Sigmoid colon (tissue), 7 donors: ENCODE measurements around the gene PRKAG2. TPM values are rescaled to one million over a fixed set of nuclear protein-coding genes. Genes with fewer than 3 reads are reported as not detected.
A peak's percentile ranks its signal among the peaks of the same experiment; 100 is the strongest.
"Not testable (repeated sequence)": the region's sequence is repeated elsewhere in the genome, so short reads cannot be mapped to it uniquely, and the experiment has no call there.

Source experiments
- DNase-seq: peaks from one replicate; pipeline ENCODE4 v3.0.0-alpha.2; 2019
- H3K27ac ChIP-seq, 4 donors: fragments of 200-600 bp; sonication (generic); one replicate each; pipeline ENCODE4 v1.5.1; 2016 to 2019; ENCODE audit warnings: mild to moderate bottlenecking in 1 of 4
- H3K27me3 ChIP-seq, 3 donors: fragments of 200-600 bp; sonication (generic); one replicate each; pipeline ENCODE4 v1.5.1; 2019; ENCODE audit warnings: mild to moderate bottlenecking in 1 of 3
- H3K36me3 ChIP-seq, 4 donors: fragments of 200-600 bp; sonication (generic); one replicate each; pipeline ENCODE4 v1.5.1; 2016 to 2019
- H3K4me1 ChIP-seq, 4 donors: fragments of 200-600 bp; sonication (generic); one replicate each; pipeline ENCODE4 v1.5.1; 2017 to 2019
- H3K4me3 ChIP-seq, 4 donors: fragments of 200-600 bp; sonication (generic); one replicate each; pipeline ENCODE4 v1.5.1; 2017 to 2019; ENCODE audit warnings: mild to moderate bottlenecking in 2 of 4, moderate library complexity in 1 of 4
- H3K9me3 ChIP-seq, 4 donors: fragments of 200-600 bp in 3 of 4; sonication (generic) in 3 of 4; one replicate each; pipeline versions ENCODE4 v1.5.1 to v1.6.1; 2013 to 2019
- CTCF ChIP-seq, 4 experiments: fragments of 450-650 bp in 3 of 4; fragments of 200-600 bp in 1 of 4; IDR thresholded peaks; one replicate each; pipeline ENCODE4 v1.5.1; 2016 to 2019; ENCODE audit warnings: antibody characterized with exemption in 4 of 4, mild to moderate bottlenecking in 3 of 4, moderate library complexity in 2 of 4
- EP300 ChIP-seq, 4 donors: sonication (generic); formaldehyde crosslinking; IDR thresholded peaks; one replicate each; pipeline ENCODE4 v1.6.1; 2017; ENCODE audit warnings: antibody characterized with exemption in 4 of 4
- POLR2A ChIP-seq, 2 donors: fragments of 450-650 bp; IDR thresholded peaks; one replicate each; pipeline ENCODE4 v1.6.1; 2016; ENCODE audit warnings: antibody characterized with exemption in 2 of 2, mild to moderate bottlenecking in 2 of 2, moderate library complexity in 2 of 2
- POLR2AphosphoS5 ChIP-seq, 4 donors: sonication (generic); formaldehyde crosslinking; IDR thresholded peaks; one replicate each; pipeline ENCODE4 v1.6.1; 2017; ENCODE audit warnings: antibody characterized with exemption in 4 of 4
- WGBS, 2 donors: extraction: QIAGEN DNeasy Blood & Tissue Kit; methylation state at CpG; one replicate each; pipeline ENCODE4 v1.1.7; 2013; 5-methylcytosine and 5-hydroxymethylcytosine counted together
- intact Hi-C: fragments of 100-400 bp; cut with DNase I; formaldehyde crosslinking; loops from one replicate; pipeline ENCODE4 v1.15.1; 2023
- polyA plus RNA-seq, 3 donors: library from polyadenylated mRNA; stranded (reverse); fragments of 200-250 nt; gene quantifications; one replicate each; pipeline ENCODE4 v1.2.3, GENCODE V29; 2013
- total RNA-seq, 4 donors: library from RNA; depleted of rRNA; stranded (reverse); fragments of >200 nt; gene quantifications; one replicate each; pipeline ENCODE4 v1.1.0, GENCODE V29; 2016
- donor health status: healthy with polysubstance abuse.
- donor health status: Bipolar disorder and iron deficiency.
- donor health status: healthy.

The PRKAG2 gene
- total and polyA plus RNA-seq, 7 donors, result 19.2 to 51.2 (median 37.1) TPM

DNA sequence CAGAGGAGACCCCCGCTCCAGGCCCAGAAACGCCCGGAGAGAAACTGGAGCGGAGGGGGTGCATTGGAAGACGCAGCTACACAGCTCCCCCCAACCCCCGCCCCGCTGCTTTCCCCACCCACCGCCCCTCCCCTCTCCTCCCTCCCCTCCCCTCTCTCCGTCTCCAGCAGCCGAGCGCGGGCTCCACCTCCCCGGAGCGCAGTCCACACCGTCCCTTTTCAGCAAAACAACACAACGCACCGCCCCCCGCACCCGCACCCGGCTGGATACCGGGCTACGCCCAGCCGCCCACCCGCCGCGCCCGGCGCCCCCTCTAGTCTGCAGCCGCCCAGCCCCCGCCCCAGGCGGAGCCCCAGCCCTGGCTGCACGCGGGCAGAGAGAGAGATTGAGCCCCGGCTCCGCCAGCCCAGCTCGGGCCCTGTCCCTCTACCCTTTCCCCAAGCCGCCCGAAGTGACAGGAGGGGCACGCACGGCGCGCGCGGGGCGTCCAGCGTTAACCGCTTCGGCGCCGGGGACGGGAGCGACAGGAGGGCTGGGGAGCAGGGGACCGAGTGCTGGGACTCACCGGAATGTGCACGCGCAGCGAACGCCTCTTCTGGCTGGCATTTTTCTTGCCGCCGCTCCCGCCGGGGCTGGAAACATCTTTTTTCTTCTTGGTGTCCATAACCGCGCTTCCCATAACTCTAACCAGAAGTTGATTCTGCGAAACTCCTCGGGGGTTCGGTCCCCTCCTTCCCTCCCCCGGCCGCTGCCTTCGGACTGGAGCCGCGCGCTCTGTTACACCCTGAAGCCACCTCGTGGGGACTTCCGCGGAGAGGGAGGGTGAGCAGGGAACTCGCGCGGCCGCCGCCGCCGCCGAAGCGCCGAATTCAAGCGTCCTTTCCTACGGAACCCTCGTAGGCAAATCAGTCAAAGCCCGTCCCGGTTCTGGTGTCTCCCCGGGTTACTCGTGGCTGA lies 695 bp downstream of the PRKAG2 start:
- peak; percentile 93 for DNase-seq
- TF ChIP-seq POLR2AphosphoS5 (IDR thresholded peaks at IDR 0.05), result peak in 3 of 4 donors; percentile 11 to 35 (median 17)
- TF ChIP-seq CTCF (IDR thresholded peaks at IDR 0.05), result no peak
- Histone ChIP-seq H3K36me3 (no peaks in the 10 kb centered on the region), H3K27me3 (peaks cover 0 to 4% (median 0%) of the 10 kb centered on the region in 3 donors), H3K9me3 (no peaks in the 10 kb centered on the region), H3K4me3 (peak overlapping the region; percentile 77 to 82 (median 80)), H3K27ac (peak overlapping the region; percentile 88 to 93 (median 90)), H3K4me1 (peaks cover 0 to 22% (median 14%) of the 10 kb centered on the region in 4 donors)
- intact Hi-C loops, result loop anchor here (2.0 to 10.0 kb wide), 4 partner anchors 51 to 259 kb away; partner anchors contain the start of gene GALNT11
- WGBS, 2 donors, result 1% methylated on average over 92 to 93 of the region's 93 CpGs

GRCh38 chr7:151874479-151874878 lies 2.4 kb downstream of the PRKAG2 start:
- WGBS, 2 donors, result 51 to 77% methylated on average over 4 of the region's 4 CpGs
- H3K4me1 ChIP-seq, result peaks cover 0 to 34% (median 24%) of the 10 kb centered on the region in 4 donors
- DNase-seq, result not testable (repeated sequence)

GRCh38 chr7:151873402-151873965 lies 3.4 kb downstream of the PRKAG2 start:
- DNase-seq, result no peak
- H3K27me3 ChIP-seq, result peaks cover 0 to 4% (median 0%) of the 10 kb centered on the region in 3 donors
- intact Hi-C loops, result loop anchor here (10.0 kb wide), 2 partner anchors 151 to 261 kb away; partner anchors contain the start of gene GALNT11
- WGBS, 2 donors, result 73 to 75% methylated on average over 11 of the region's 11 CpGs
- H3K4me1 ChIP-seq, result peaks cover 0 to 43% (median 34%) of the 10 kb centered on the region in 4 donors
- TF ChIP-seq CTCF (IDR thresholded peaks at IDR 0.05) (no peak), POLR2AphosphoS5 (IDR thresholded peaks at IDR 0.05) (peak in 1 of 4 donors; percentile 47)
- no peaks in the 10 kb centered on the region for H3K9me3 ChIP-seq
- H3K4me3 ChIP-seq, result no peak overlapping the region
- H3K36me3 ChIP-seq, result no peaks in the 10 kb centered on the region
- H3K27ac ChIP-seq, result no peak overlapping the region

More at GRCh38 chr7:151874479-151874878, 2.4 kb downstream of the PRKAG2 start:
- Histone ChIP-seq H3K27ac (peak overlapping the region; percentile 88 to 93 (median 90)), H3K4me3 (peak overlapping the region in 3 of 4 donors; percentile 77 to 82 (median 81))
- H3K36me3 ChIP-seq, H3K9me3 ChIP-seq, H3K27me3 ChIP-seq: not testable (repeated sequence)
- intact Hi-C loops, result loop anchor here (10.0 kb wide), 2 partner anchors 150 to 260 kb away; partner anchors contain the start of gene GALNT11

DNA sequence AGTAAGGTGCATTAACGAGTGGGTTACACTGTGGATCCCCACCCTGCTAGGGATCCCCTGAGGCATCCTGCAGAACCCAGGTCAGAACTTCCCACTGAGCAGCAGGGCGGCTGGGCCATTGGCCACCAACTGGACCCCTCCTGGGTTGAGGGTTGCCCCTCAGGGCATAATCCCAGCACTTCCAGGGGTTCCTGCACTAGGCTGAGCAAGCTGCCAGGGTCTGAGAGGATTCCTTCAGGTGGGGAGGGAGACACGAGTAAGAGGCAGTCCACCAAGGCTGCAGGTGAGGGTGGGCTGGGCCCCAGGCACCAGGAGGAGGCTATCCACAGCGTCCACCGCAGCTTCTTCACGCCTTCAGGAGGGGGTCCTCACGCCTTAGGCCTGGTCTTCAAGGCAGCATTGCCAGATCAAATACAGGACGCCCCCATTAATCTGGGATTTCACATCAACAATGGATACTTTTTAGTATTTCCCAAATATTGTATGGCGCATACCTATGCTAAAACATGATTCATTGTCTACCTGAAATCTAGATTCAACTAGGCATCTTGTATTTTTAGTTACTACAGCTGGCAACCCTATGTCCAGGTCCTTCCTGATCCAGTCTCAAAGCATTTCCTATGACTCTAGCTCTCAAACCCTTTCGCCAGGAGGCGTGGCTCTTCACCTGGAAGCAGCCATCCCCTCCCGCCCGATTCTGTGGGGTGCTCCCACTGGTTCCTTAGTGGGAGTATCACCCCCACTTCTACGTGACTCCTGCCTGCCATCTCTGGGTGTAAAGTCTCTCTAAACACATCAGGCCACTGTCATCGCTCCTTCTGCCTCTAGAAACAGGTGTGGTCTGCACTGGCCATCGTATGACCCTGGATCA lies 4.1 kb downstream of the PRKAG2 start:
- DNase-seq, result no peak
- H3K4me3 ChIP-seq, result no peak overlapping the region
- intact Hi-C loops, result loop anchor here (10.0 kb wide), 2 partner anchors 152 to 262 kb away; partner anchors contain the start of gene GALNT11
- H3K9me3 ChIP-seq, result no peaks in the 10 kb centered on the region
- TF ChIP-seq POLR2A (IDR thresholded peaks at IDR 0.05) (no peak), CTCF (IDR thresholded peaks at IDR 0.05) (no peak), EP300 (IDR thresholded peaks at IDR 0.05) (no peak), POLR2AphosphoS5 (IDR thresholded peaks at IDR 0.05) (no peak)
- H3K27ac ChIP-seq, result no peak overlapping the region
- peaks cover 0 to 44% (median 35%) of the 10 kb centered on the region in 4 donors for H3K4me1 ChIP-seq
- 87 to 89% methylated on average over 16 of the region's 16 CpGs for WGBS, 2 donors
- H3K36me3 ChIP-seq, result no peaks in the 10 kb centered on the region
- no peaks in the 10 kb centered on the region for H3K27me3 ChIP-seq
